GM19351 (cell line): ENCODE data around the gene PCID2.

ENCODE experiments used
- ATAC-seq: cut with Tn5 transposase; IDR thresholded peaks from one replicate; pipeline ENCODE4 v1.9.1; 2021; ENCODE audit warnings: mild to moderate bottlenecking, moderate library complexity; ENCODE audit not compliant: unreplicated experiment

PCID2 gene

DNA sequence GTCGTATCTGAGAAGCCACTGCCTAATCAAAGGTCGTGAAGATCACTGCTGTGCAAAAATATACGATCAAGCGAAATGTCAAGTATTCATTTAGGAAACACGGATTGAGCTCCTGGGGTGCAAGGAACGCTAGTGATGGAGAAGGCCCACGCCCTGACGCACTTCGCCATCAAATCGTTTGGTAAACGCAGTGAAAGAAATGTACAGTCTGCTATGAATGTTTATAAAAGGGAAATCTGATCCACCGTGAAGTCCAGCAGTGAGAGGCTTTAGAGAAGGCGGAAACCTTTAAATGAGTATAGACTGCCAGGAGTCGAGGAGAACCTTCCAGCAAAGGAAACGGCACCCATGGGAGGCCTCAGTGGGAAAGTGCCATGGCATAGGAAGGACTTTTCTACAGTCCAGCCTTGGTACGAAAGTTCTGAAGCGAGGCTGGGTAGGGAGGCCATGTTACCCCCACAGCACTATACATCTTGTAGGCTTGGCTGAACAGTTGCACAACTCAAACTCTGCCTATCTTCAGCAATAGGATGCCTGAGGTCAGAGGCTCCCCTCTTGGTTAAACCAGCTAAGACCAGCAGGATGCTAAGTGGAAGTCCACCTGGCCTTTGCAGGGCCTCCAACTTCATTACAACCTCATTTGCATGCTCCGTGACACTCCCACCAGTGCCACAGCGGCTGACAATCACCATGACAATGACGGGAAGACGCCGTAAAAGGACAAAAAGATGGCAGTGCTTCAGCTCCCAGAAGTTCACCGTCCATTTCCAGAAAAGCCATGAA lies 20.4 kb downstream of the PCID2 start:
- no peak for ATAC-seq

DNA sequence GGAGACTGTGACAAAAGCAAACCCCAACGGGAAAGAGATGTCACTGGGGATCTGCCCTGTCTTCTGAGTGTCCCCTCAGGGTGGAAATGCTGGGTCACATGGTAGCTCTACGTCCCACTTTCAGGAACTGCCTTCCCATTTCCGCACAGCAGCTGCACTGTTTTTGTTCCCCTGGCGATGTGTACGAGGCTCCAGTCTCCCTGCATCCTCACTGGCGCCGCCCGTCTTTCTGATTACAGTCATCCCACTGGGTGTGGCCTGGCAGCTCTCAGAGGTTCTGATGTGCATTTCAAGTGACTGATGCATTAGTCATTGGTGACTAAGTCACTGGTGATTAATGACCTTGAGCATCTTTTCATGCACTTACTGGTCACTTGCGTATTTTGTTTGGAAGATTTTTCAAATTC lies 21.2 kb downstream of the PCID2 start:
- no peak for ATAC-seq

- ATAC-seq = peak; percentile 96
Observed at GRCh38 chr13:113186061-113186900, 22.2 kb downstream of the PCID2 start.

GRCh38 chr13:113184568-113185440 lies 23.7 kb downstream of the PCID2 start:
- no peak for ATAC-seq

DNA sequence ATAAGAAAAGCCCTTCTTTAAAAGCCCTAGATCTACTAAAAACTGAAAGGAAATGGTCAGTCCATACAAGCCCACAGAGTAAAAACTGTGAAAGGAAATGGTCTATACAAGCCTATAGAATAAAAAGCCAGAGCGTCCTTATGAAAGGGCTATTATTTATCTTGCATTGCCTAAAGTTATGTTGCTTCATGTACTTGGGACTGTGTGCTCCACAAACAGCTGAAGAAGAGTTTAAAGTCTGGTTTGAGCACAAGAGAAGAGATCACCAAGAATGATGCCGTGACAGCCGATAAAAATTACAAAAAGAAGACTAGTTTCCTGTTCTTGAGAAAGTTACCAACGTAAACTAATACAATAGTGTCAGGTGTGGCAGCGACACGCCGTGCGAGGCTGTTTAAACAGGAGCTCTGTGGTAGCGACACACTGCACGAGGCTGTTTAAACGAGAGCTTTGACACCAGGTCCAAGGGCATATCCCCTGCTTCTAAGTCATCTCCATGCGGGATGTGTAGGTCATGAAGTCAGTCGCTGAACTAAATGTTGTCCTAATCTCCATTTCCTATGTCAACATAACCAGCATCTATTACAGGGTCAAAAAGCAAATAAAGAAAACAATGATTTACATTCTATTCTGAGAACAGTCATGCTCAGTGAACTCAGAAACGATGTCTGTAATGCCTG lies 24.9 kb downstream of the PCID2 start:
- ATAC-seq = no peak

DNA sequence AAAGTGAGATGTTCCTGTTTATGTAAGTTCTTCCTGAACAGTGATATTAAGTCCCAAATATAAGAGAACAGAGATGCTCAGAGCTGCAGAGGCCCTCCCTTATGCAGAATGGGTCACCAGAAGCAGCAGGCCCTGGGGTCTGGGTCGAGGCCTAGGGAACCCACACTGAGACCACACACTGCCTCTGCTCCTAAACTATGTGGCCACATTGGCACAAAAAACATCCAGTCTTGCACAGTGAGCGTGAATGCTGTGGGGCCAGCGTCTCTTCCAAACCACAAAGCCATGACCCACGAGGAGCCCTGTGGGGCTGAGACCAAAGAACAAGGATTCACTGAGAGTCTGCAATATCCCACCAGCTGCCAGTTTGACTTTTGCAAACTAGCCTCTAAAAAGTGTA lies 26.4 kb downstream of the PCID2 start:
- ATAC-seq = no peak

GRCh38 chr13:113179374-113180230 lies 28.9 kb downstream of the PCID2 start:
- no peak for ATAC-seq

DNA sequence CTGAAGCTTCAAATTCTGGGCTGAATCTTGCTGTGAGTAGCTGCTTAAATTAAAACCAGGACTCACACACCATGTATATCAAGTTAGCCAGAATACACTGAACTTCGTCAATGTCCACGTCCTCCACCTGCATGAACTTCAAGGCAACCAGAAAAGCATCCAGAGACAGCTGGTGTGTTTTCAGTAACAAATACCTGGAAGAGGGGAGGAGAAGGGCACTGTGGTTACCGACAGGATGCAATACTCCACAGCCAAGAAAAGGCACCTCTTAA lies 29.6 kb downstream of the PCID2 start:
- ATAC-seq = no peak

- ATAC-seq = no peak
Observed at GRCh38 chr13:113178070-113178895, 30.2 kb downstream of the PCID2 start.

GRCh38 chr13:113176822-113177221 lies 31.6 kb downstream of the PCID2 start:
- no peak for ATAC-seq

DNA sequence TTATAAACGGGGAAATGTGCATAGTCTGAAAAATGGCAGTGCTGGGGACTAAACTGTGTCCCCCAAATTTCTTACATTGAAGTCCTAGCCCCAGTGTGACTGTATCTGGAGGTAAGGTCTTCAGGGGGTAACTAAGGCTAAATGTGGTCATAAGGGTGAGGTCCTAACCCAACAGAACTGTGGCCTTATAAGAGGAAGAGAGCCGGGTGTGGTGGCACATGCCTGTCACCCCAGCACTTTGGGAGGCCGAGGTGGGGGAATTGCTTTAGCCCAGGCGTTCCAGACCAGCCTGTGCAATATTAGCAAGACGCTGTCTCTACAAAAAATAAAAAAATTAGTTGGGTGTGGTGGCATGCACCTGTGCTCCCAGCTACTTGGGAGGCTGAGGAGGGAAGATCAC lies 32.2 kb downstream of the PCID2 start:
- ATAC-seq = no peak

DNA sequence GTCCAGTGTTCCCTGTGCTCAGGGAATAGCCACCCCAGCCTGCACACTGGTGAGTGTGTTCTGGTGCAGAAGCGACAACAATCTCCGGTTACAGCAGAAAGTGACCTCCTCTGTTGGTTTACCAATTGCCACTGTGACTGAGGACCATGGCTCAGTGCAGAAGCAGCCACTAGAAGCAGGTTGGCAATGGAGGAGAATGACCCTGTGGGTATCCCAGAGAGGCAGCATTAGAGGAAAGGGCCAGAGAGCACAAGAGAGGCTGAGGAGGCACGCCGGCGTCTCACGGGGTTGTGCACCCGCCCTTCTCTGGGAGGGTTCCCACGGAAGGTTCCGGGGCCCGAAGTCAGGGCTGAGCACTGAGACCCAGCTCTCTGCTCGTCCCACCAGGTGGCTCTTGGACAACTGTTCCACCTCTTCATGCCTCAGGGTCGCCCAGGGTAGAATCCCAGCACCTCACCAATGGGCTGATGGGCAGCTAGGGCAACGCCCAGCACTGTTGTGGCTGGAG lies 36.0 kb downstream of the PCID2 start:
- no peak for ATAC-seq

- no peak for ATAC-seq
Observed at GRCh38 chr13:113171250-113172125, 37.0 kb downstream of the PCID2 start.

DNA sequence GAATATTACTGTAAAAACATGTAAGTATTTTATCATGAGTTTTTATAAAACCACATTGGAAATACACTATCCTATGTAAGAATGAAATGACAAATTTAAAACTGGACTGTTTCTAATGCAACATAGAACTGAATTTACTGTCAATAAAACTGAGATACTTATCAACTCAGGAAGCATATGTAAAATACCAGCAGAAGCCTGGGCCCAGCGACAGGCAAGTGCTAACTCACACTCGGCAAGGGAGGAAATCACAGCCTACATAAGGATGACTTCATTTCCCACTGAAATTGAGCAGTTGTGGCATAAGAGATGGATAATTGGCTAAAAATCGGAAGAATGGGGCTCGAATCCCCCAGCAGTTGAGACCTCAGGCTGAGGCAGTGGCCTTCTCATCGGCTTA lies 38.0 kb downstream of the PCID2 start:
- no peak for ATAC-seq

- ATAC-seq = no peak
Observed at GRCh38 chr13:113169277-113170272, 38.9 kb downstream of the PCID2 start.

DNA sequence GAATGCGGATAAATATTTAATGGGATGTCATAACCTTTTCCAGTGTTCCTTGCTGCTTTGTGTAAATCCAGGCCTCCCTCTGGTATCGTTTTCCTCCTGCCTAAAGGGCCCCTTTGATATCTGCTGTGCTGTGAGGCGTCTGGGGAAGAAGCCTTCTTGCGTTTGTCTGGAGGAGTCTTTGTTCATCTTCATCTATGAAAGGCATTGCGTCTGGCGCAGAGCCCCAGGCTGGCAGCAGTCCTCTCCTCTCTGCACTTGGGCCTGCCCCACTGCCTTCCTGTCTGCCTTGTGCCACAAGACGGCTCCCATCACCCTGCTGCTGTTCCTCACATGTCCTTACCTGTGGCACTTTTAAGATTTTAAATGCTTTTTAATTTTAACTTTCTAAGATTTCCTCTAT lies 40.3 kb downstream of the PCID2 start:
- no peak for ATAC-seq

DNA sequence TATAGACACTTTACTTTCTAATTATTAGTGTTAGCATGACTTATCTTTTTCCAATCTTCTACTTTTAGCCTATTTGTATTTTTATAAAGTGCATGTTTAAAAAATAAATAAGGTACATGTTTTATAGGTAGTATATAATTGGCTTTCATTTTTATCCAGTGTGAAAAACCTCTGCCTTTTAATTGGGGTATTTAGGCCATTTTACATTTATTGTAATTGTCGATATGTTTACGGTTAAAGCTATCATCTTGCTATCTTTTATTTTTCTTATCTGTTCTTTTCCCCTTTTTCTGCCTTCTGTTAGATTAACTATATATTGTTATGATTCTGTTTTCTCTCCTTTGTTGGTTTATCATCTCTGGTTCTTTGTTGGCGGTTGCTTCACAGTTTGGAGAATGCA lies 40.9 kb downstream of the PCID2 start:
- ATAC-seq = no peak
